IPS-18c (cell line): ENCODE measurements around the gene UTP18.
"Not testable (repeated sequence)": the region's sequence is repeated elsewhere in the genome, so short reads cannot be mapped to it uniquely, and the experiment has no call there.

Source experiments
- H3K4me3 ChIP-seq: 2 replicates; pipeline ENCODE4 v1.7.0; 2013; ENCODE audit warnings: low read depth, mild to moderate bottlenecking, low read length, moderate library complexity; ENCODE audit not compliant: insufficient read depth
- H3K9me3 ChIP-seq: one replicate; pipeline ENCODE4 v1.6.1; 2013; ENCODE audit warnings: mild to moderate bottlenecking, low read length, moderate library complexity; ENCODE audit not compliant: control insufficient read depth, insufficient read depth

UTP18 gene

GRCh38 chr17:51256101-51256500 lies 4.2 kb upstream of the UTP18 start:
- Histone ChIP-seq H3K9me3 (no peaks in the 10 kb centered on the region), H3K4me3 (no peak overlapping the region)

GRCh38 chr17:51257150-51258081 lies 2.9 kb upstream of the UTP18 start:
- Histone ChIP-seq H3K9me3 (no peaks in the 10 kb centered on the region), H3K4me3 (no peak overlapping the region)

- Histone ChIP-seq H3K9me3 (no peaks in the 10 kb centered on the region), H3K4me3 (peak overlapping the region; percentile 90)
Measured at GRCh38 chr17:51258756-51259563, 1.4 kb upstream of the UTP18 start.

- Histone ChIP-seq H3K9me3 (no peaks in the 10 kb centered on the region), H3K4me3 (peak within 1 kb of the TSS; percentile 90)
Measured at GRCh38 chr17:51259564-51260236, 646 bp upstream of the UTP18 start, which contains the start of gene MBTD1. MBTD1 (minus strand) TSS chr17:51260049; CDS start chr17:51225161, 34,888 bp downstream.

GRCh38 chr17:51261024-51261963 lies 948 bp downstream of the UTP18 start:
- Histone ChIP-seq H3K9me3 (no peaks in the 10 kb centered on the region), H3K4me3 (peak overlapping the region; percentile 90)

- no peak overlapping the region; the same call in 1 of the 2 replicates for H3K4me3 ChIP-seq
- H3K9me3 ChIP-seq, result no peaks in the 10 kb centered on the region
Measured at GRCh38 chr17:51263006-51263405, 2.7 kb downstream of the UTP18 start.

- H3K4me3 ChIP-seq, H3K9me3 ChIP-seq: not testable (repeated sequence)
Measured at GRCh38 chr17:51264466-51264865, 4.1 kb downstream of the UTP18 start.

GRCh38 chr17:51269991-51270390 lies 9.6 kb downstream of the UTP18 start:
- no peaks in the 10 kb centered on the region for H3K9me3 ChIP-seq

GRCh38 chr17:51270636-51271035 lies 10.3 kb downstream of the UTP18 start:
- H3K9me3 ChIP-seq, result no peaks in the 10 kb centered on the region
- no peak overlapping the region for H3K4me3 ChIP-seq

More at GRCh38 chr17:51269991-51270390, 9.6 kb downstream of the UTP18 start:
- no peak overlapping the region for H3K4me3 ChIP-seq

- Histone ChIP-seq H3K9me3 (no peaks in the 10 kb centered on the region), H3K4me3 (no peak overlapping the region)
Measured at GRCh38 chr17:51272812-51273211, 12.5 kb downstream of the UTP18 start.

GRCh38 chr17:51275381-51275780 lies 15.0 kb downstream of the UTP18 start:
- Histone ChIP-seq H3K4me3 (no peak overlapping the region), H3K9me3 (no peaks in the 10 kb centered on the region)

GRCh38 chr17:51279183-51279582 lies 18.8 kb downstream of the UTP18 start:
- Histone ChIP-seq H3K9me3 (no peaks in the 10 kb centered on the region), H3K4me3 (no peak overlapping the region)

- H3K4me3 ChIP-seq, result no peak overlapping the region
Measured at GRCh38 chr17:51287412-51287811, 27.1 kb downstream of the UTP18 start.

GRCh38 chr17:51289696-51290111 lies 29.4 kb downstream of the UTP18 start:
- Histone ChIP-seq H3K9me3 (no peaks in the 10 kb centered on the region), H3K4me3 (no peak overlapping the region)

More at GRCh38 chr17:51287412-51287811, 27.1 kb downstream of the UTP18 start:
- no peaks in the 10 kb centered on the region for H3K9me3 ChIP-seq

- not testable (repeated sequence) for H3K4me3 ChIP-seq
Measured at GRCh38 chr17:51294338-51294737, 34.0 kb downstream of the UTP18 start.

More at GRCh38 chr17:51294338-51294737, 34.0 kb downstream of the UTP18 start:
- not testable (repeated sequence) for H3K9me3 ChIP-seq
